ENCODE measurements around the gene FNIP2.

- TF ChIP-seq, protein P1, sequence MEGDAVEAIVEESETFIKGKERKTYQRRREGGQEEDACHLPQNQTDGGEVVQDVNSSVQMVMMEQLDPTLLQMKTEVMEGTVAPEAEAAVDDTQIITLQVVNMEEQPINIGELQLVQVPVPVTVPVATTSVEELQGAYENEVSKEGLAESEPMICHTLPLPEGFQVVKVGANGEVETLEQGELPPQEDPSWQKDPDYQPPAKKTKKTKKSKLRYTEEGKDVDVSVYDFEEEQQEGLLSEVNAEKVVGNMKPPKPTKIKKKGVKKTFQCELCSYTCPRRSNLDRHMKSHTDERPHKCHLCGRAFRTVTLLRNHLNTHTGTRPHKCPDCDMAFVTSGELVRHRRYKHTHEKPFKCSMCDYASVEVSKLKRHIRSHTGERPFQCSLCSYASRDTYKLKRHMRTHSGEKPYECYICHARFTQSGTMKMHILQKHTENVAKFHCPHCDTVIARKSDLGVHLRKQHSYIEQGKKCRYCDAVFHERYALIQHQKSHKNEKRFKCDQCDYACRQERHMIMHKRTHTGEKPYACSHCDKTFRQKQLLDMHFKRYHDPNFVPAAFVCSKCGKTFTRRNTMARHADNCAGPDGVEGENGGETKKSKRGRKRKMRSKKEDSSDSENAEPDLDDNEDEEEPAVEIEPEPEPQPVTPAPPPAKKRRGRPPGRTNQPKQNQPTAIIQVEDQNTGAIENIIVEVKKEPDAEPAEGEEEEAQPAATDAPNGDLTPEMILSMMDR (IDR thresholded peaks at IDR 0.05) = no peak
- TF ChIP-seq POLR2A (IDR thresholded peaks at IDR 0.05) = no peak
Measured at GRCh38 chr4:158861281-158861680, 92.5 kb downstream of the FNIP2 start.

Data from upper lobe of left lung (tissue), 4 donors.